KOPT-K1 (cell line): ENCODE measurements around the gene IL3RA.
"Not testable (repeated sequence)": the region's sequence is repeated elsewhere in the genome, so short reads cannot be mapped to it uniquely, and the experiment has no call there.

Source experiments
- H3K27ac ChIP-seq: fragments of 200-600 bp; sonication (generic); 2 replicates; pipeline ENCODE4 v1.5.1; 2016; ENCODE audit warnings: antibody characterized with exemption, mild to moderate bottlenecking, low read depth, low read length; ENCODE audit not compliant: poor library complexity, severe bottlenecking
- H3K36me3 ChIP-seq: fragments of 200-600 bp; sonication (generic); 2 replicates; pipeline ENCODE4 v1.5.1; 2017; ENCODE audit warnings: antibody characterized with exemption, mild to moderate bottlenecking, low read length, moderate library complexity; ENCODE audit not compliant: insufficient read depth
- H3K9me3 ChIP-seq: fragments of 200-600 bp; sonication (generic); 2 replicates; pipeline ENCODE4 v1.5.1; 2017; ENCODE audit warnings: antibody characterized with exemption, low read length, mild to moderate bottlenecking; ENCODE audit not compliant: insufficient read depth, poor library complexity, severe bottlenecking

Gene IL3RA

DNA sequence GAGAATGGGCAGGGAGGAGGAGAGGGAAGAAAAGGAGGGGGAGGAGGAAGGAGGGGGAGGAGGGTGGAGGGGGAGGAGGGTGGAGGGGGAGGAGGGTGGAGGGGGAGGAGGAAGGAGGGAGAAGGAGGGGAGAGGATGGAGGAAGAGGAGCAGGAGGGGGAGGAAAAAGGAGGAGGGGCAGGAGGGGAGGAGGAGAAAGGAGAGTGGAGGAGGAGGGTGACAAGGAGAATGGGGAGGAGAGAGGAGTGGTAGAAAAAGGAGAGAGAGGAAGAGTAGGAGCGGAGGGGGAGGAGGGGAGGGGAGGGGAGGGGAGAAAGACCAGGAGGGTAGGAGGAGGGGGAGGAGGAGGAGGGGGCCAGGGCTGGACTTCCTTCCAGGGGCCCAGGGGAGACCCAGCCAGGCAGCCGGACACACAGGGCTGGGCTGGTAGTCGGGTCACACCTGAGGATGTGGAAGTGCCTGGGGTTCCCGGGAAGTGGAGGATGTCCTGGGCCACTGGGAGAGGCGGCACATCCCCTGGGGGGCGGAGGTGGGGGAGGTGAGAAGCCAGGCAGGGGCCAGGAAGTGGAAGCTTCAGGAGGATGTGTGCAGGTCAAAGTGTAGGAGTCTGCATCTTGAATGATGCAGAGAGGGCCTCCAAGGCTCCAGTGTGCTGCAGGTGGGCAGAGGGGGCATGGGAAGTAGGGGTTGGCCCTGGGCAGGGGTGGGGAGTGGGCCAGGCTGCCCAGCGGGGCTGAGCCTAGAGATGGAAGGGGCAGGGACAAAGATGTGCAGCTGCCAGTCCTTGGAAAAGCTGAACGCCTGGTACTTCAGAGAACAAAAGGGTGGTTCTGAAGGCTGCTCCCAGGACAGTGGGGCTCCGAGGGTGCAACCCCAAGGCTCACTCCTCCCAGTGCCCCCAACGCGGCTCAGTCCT lies 18.8 kb downstream of the IL3RA start:
- Histone ChIP-seq H3K27ac (no peak overlapping the region), H3K36me3 (no peaks in the 10 kb centered on the region), H3K9me3 (peaks cover 5% of the 10 kb centered on the region)

- Histone ChIP-seq H3K9me3 (peaks cover 5% of the 10 kb centered on the region), H3K36me3 (no peaks in the 10 kb centered on the region), H3K27ac (no peak overlapping the region)
These were observed 21.4 kb downstream of the IL3RA start for GRCh38 chrX:1357993-1358392.

GRCh38 chrX:1358793-1359476 lies 22.4 kb downstream of the IL3RA start:
- H3K9me3 ChIP-seq, result peaks cover 5% of the 10 kb centered on the region
- H3K36me3 ChIP-seq, result no peaks in the 10 kb centered on the region
- H3K27ac ChIP-seq, result no peak overlapping the region

DNA sequence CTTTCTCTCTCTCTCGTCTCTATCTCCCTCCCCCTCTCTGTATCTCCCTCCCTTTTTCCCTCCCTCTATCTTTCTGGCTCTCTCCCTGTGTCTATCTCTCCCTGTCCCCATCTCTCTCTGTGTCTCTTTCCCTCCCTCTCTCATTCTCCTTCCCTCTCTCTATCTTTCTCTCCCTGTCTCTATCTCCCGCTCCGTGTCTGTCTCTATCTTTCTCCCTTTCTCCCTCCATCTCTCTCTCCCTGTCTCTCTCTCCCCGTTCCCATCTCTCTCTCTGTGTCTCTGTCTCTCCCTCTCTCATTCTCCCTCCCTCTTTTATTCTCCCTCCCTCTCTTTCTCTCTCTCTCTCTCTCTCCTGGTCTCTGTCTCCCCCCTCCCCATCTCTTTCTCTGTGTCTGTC lies 22.9 kb downstream of the IL3RA start:
- Histone ChIP-seq H3K9me3 (peaks cover 5% of the 10 kb centered on the region), H3K27ac (no peak overlapping the region), H3K36me3 (no peaks in the 10 kb centered on the region)

DNA sequence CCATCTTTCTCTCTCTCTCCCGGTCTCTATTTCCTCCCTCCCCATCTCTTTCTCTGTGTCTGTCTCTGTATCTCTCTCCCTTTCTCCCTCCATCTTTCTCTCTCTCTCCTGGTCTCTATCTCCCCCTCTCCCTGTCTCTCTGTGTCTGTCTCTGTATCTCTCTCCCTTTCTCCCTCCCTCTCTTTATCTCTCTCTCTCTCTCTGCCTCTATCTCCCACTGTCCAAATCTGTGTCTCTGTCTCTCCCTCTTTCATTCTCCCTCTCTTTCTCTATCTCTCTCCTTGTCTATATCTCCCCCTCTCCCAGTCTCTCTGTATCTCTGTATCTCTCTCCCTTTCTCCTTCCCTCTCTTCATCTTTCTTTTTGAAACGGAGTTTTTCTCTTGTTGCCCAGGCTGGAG lies 23.6 kb downstream of the IL3RA start:
- Histone ChIP-seq H3K9me3 (peaks cover 5% of the 10 kb centered on the region), H3K36me3 (no peaks in the 10 kb centered on the region), H3K27ac (no peak overlapping the region)

DNA sequence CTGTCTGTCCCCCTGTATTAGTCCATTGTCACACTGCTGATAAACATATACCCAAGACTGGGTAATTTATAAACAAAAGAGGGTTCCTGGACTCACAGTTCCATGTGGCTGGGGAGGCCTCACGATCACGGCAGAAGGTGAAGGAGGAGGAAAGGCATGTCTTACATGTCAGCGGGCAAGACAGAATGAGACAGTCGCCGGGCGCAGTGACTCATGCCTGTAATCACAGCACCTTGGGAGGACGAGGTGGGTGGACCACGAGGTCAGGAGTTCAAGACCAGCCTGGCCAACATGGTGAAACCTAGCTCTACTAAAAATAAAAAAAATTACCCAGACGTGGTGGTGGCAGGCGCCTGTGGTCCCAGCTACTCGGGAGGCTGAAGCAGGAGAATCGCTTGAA lies 24.7 kb downstream of the IL3RA start:
- Histone ChIP-seq H3K9me3 (peaks cover 5% of the 10 kb centered on the region), H3K27ac (no peak overlapping the region), H3K36me3 (no peaks in the 10 kb centered on the region)

DNA sequence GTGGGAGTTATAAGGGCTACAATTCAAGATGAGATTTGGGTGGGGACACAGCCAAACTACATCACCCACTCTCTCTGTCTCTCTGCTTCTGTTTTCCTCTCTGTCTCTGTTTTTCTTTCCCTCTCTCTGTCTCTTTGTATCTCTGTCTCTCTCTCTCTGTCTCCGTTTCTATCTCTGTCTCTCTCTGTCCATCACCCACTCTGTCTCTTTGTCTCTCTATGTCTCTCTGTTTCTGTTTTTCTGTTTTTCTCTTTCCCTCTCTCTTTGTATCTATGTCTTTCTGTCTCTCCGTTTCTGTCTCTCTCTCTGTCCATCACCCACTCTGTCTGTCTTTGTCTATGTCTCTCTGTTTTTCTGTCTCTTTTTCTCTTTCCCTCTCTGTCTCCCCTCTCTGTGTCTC lies 25.3 kb downstream of the IL3RA start:
- Histone ChIP-seq H3K9me3 (peaks cover 5% of the 10 kb centered on the region), H3K36me3 (no peaks in the 10 kb centered on the region)

DNA sequence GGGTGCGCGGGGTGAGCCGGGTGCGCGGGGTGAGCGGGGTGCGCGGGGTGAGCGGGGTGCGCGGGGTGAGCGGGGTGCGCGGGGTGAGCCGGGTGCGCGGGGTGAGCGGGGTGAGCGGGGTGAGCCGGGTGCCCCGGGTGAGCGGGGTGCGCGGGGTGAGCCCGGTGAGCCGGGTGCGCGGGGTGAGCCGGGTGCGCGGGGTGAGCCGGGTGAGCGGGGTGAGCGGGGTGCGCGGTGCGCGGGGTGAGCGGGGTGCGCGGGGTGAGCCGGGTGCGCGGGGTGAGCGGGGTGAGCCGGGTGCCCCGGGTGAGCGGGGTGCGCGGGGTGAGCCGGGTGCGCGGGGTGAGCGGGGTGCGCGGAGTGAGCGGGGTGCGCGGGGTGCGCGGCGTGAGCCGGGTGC lies 29.8 kb downstream of the IL3RA start:
- not testable (repeated sequence) for H3K9me3 ChIP-seq, H3K27ac ChIP-seq, H3K36me3 ChIP-seq

More for the DNA sequence above, 25.3 kb downstream of the IL3RA start:
- H3K27ac ChIP-seq, result no peak overlapping the region

DNA sequence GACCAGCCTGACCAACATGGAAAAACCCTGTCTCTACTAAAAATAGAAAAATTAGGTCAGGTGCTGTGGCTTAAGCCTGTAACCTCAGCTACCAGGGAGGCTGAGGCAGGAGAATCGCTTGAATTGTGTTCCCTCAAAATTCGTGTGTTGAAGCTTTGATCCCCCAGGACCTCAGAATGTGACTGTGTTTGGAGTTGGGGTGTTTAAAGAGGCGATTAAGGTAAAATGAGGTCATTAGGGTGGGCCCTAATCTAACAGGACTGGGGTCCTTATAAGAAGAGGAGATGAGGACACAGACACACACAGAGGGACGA lies 31.8 kb downstream of the IL3RA start:
- H3K27ac ChIP-seq, result no peak overlapping the region
- no peaks in the 10 kb centered on the region for H3K9me3 ChIP-seq
- H3K36me3 ChIP-seq, result no peaks in the 10 kb centered on the region

GRCh38 chrX:1378306-1378759 lies 41.7 kb downstream of the IL3RA start:
- Histone ChIP-seq H3K9me3 (no peaks in the 10 kb centered on the region), H3K27ac (no peak overlapping the region), H3K36me3 (peaks cover 4% of the 10 kb centered on the region; the same call in 1 of the 2 replicates)

GRCh38 chrX:1380672-1381233 lies 44.2 kb downstream of the IL3RA start:
- Histone ChIP-seq H3K9me3 (no peaks in the 10 kb centered on the region), H3K27ac (no peak overlapping the region), H3K36me3 (peaks cover 28% of the 10 kb centered on the region)

- Histone ChIP-seq H3K36me3 (peaks cover 68% of the 10 kb centered on the region), H3K9me3 (no peaks in the 10 kb centered on the region), H3K27ac (no peak overlapping the region)
These were observed 48.2 kb downstream of the IL3RA start for GRCh38 chrX:1384658-1385252.

GRCh38 chrX:1385253-1386223 lies 49.0 kb downstream of the IL3RA start:
- H3K9me3 ChIP-seq, result no peaks in the 10 kb centered on the region
- no peak overlapping the region for H3K27ac ChIP-seq
- peaks cover 76% of the 10 kb centered on the region for H3K36me3 ChIP-seq

- Histone ChIP-seq H3K27ac (no peak overlapping the region), H3K36me3 (peaks cover 86% of the 10 kb centered on the region), H3K9me3 (no peaks in the 10 kb centered on the region)
These were observed 49.9 kb downstream of the IL3RA start for GRCh38 chrX:1386338-1387127.
